GM12891 (cell line): ENCODE measurements around the gene RRP15.

Experiments used
- POLR2A ChIP-seq: IDR thresholded peaks from 2 replicates; pipeline ENCODE4 v1.6.1; 2011; ENCODE audit warnings: low read depth, low read length, control low read depth
- POLR2AphosphoS5 ChIP-seq: IDR thresholded peaks from 2 replicates; pipeline ENCODE4 v1.6.1; 2011; ENCODE audit warnings: low read depth, low read length, control low read depth
- POU2F2 ChIP-seq: IDR thresholded peaks from 2 replicates; pipeline ENCODE4 v1.6.1; 2011; ENCODE audit warnings: low read depth, mild to moderate bottlenecking, control low read depth, low read length, moderate library complexity
- SPI1 ChIP-seq: IDR thresholded peaks from 2 replicates; pipeline ENCODE4 v1.6.1; 2011; ENCODE audit warnings: low read depth, low read length, control low read depth
- TAF1 ChIP-seq: IDR thresholded peaks from 2 replicates; pipeline ENCODE4 v1.6.1; 2011; ENCODE audit warnings: low read depth, low read length, control low read depth

GRCh38 chr1:218314316-218314715 lies 29.2 kb downstream of the RRP15 start:
- TF ChIP-seq POLR2A (no peak), POLR2AphosphoS5 (no peak), POU2F2 (no peak), SPI1 (no peak), TAF1 (no peak)
